ENCODE results near the gene PI16. TPM values are rescaled to one million over a fixed set of nuclear protein-coding genes. Genes with fewer than 3 reads are reported as not detected.
A peak's percentile ranks its signal among the peaks of the same experiment; 100 is the strongest.

PI16 gene, protein sequence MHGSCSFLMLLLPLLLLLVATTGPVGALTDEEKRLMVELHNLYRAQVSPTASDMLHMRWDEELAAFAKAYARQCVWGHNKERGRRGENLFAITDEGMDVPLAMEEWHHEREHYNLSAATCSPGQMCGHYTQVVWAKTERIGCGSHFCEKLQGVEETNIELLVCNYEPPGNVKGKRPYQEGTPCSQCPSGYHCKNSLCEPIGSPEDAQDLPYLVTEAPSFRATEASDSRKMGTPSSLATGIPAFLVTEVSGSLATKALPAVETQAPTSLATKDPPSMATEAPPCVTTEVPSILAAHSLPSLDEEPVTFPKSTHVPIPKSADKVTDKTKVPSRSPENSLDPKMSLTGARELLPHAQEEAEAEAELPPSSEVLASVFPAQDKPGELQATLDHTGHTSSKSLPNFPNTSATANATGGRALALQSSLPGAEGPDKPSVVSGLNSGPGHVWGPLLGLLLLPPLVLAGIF
- 1 to 10 TPM; 1.2 to 7.5 (median 1.6) TPM for total RNA-seq
- 10 to 100 TPM in 1 of 2 donors, 1 to 10 TPM in 1; 2.4 to 10.6 TPM for polyA plus RNA-seq
- 3.6 reads per million, percentile 19 among the genes with 10 or more reads in this experiment for total RNA-seq

DNA sequence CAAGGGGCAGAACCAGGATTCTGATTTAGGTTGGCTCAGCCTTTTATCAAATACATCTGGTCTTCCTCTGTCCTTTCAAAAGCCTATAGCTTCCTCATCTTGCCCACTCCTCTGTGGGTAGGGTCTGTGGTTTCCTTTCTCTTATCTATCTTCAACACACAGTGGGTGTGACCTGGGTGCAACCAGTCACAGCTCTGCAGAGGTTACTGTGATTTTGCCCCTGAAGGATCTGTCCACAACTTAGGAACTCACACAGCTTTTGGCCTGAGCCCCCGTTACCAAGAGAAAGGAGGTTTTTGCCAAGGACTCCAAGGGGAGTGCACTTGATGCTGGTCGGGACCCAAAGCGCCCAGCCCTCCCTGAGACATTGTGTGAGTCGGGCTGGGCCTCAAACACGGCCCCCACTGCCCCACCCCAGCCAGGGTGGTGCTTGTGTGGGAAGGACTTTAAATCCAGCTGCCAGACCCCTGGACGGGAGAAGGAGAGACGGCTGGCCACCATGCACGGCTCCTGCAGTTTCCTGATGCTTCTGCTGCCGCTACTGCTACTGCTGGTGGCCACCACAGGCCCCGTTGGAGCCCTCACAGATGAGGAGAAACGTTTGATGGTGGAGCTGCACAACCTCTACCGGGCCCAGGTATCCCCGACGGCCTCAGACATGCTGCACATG lies at the start of gene PI16:
PI16 (plus strand) TSS at position 477 of the 670 bp plus-strand sequence; CDS start at position 500, 23 bp downstream.
- no peak for DNase-seq
- H3K27ac ChIP-seq (ENCODE audit: low read depth, low read length), result peak within 1 kb of the TSS; percentile 55

DNA sequence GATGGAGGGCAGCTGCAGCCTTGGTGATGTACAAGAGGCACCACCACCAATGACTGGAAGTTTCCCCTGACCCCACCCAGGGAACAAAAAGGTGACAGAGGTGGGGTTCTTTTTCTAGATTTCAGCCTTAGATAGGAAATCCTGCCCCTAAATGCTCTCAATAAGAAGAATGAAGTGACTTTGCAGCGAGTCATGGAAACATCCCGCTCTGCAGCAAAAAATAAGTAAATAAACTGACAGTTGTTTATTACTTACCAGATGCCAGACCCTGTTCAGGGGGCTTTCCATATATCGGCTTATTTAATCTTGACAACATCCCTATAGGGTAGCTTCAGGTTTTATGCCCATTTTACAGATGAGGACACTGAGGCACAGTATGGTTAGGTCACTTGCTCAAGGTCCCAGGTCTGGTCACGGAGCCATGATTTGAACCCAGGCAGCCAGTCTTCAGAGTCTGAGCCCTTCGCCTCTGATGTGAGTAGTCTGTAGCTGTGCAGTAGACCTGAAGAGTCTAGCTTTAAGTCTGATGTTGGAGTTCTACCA lies 49.6 kb upstream of the PI16 start:
- H3K4me1 ChIP-seq (ENCODE audit: control insufficient read depth in 2 of 2, insufficient read depth in 2 of 2, low read length in 2 of 2), result no peaks in the 10 kb centered on the region
- no peaks in the 10 kb centered on the region for H3K9me3 ChIP-seq (ENCODE audit: control insufficient read depth in 2 of 3, low read length in 3 of 3)
- no peaks in the 10 kb centered on the region for H3K9me3 Mint-ChIP-seq
- H3K27me3 ChIP-seq (ENCODE audit: control insufficient read depth in 2 of 2, insufficient read depth in 2 of 2, low read length in 2 of 2), result no peaks in the 10 kb centered on the region
- CTCF ChIA-PET, result no interaction called here
- no peak overlapping the region for H3K4me3 Mint-ChIP-seq
- H3K36me3 Mint-ChIP-seq, result peaks cover 13 to 50% (median 35%) of the 10 kb centered on the region in 5 donors
- intact Hi-C loops (cut with micrococcal nuclease), result no loop called here
- peaks cover 12 to 37% (median 28%) of the 10 kb centered on the region in 7 donors for H3K4me1 Mint-ChIP-seq
- ATAC-seq, result no peak
- H3K27ac ChIP-seq (ENCODE audit: low read depth, low read length), result no peak overlapping the region
- H3K36me3 ChIP-seq (ENCODE audit: control insufficient read depth in 2 of 3, insufficient read depth in 3 of 3, low read length in 3 of 3), result peaks cover 9 to 53% (median 16%) of the 10 kb centered on the region in 3 experiments
- peak overlapping the region in 2 of 9 donors; percentile 14 to 19 for H3K27ac Mint-ChIP-seq
- DNase-seq, result no peak
- no peak overlapping the region for H3K4me3 ChIP-seq (ENCODE audit: low read length)
- H3K27me3 Mint-ChIP-seq, result no peaks in the 10 kb centered on the region
- POLR2A ChIA-PET, result interaction anchor here (1.3 kb wide), 1 partner anchor 7 kb away, joined by 3 read pairs; no protein-coding TSS in a partner anchor

More for the DNA sequence above, at the start of gene PI16:
- peaks cover 23 to 35% of the 10 kb centered on the region in 2 donors for H3K4me1 ChIP-seq (ENCODE audit: control insufficient read depth in 2 of 2, insufficient read depth in 2 of 2, low read length in 2 of 2)
- POLR2A ChIA-PET, result interaction anchor here (0.8 to 1.7 kb wide), 2 partner anchors 31 to 69 kb away, joined by 4 to 6 read pairs; partner anchors contain the start of genes C6orf89 and MTCH1
- H3K4me3 Mint-ChIP-seq, result peak within 1 kb of the TSS; percentile 43 to 90 (median 80)
- H3K9me3 Mint-ChIP-seq, result no peaks in the 10 kb centered on the region
- peak within 1 kb of the TSS; percentile 16 to 91 (median 61) for H3K27ac Mint-ChIP-seq
- peaks cover 0 to 10% (median 4%) of the 10 kb centered on the region in 5 donors for H3K27me3 Mint-ChIP-seq
- peaks cover 32 to 56% (median 43%) of the 10 kb centered on the region in 7 donors for H3K4me1 Mint-ChIP-seq
- intact Hi-C loops (cut with micrococcal nuclease), result loop anchor here in 1 of 2 donors (5.0 kb wide), 1 partner anchor 42 kb away; no protein-coding TSS in a partner anchor
- no peaks in the 10 kb centered on the region for H3K9me3 ChIP-seq (ENCODE audit: control insufficient read depth in 2 of 3, low read length in 3 of 3)
- ATAC-seq, result peak; percentile 76
- H3K36me3 Mint-ChIP-seq, result no peaks in the 10 kb centered on the region
- CTCF ChIA-PET, result no interaction called here
- peak within 1 kb of the TSS; percentile 12 for H3K4me3 ChIP-seq (ENCODE audit: low read length)
- H3K36me3 ChIP-seq (ENCODE audit: control insufficient read depth in 2 of 3, insufficient read depth in 3 of 3, low read length in 3 of 3), result no peaks in the 10 kb centered on the region
- H3K27me3 ChIP-seq (ENCODE audit: control insufficient read depth in 2 of 2, insufficient read depth in 2 of 2, low read length in 2 of 2), result no peaks in the 10 kb centered on the region

DNA sequence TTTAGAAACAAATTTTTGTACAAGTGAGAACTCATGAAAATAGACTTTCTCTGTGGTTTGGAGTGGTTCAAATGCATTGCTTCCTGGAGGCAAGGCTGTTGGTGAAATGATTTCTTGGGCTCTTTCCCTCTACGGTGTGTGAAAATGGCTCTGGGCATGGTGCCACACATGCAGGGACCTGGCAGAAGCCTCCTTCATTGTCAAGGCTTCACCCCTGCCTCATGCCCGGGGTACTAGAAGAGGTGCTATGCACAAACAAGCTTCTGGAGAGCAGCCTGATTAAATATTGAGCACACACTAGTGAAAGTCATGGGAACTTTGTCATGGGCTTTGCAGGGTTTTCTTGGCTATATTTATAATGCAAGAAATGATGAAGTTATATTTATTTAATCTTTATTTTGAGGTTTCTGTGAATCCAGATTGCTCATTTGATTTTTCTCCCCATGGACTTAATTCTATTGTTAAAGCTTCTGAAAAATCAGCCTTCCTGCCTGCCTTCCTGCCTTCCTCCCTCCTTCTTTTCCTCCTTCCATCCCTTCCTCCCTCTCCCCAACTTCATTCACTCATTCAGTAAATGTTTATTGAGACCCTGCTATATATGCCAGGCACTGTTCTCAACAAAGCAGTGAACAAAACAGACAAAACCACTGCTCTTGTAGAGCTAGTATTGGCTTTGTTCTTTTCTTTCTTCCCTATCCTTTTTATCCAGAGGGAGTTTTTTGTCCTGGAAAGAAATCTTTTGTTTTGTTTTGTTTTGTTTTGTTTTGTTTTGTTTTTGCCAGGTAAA lies 47.8 kb upstream of the PI16 start:
- POLR2A ChIA-PET, result interaction anchor here (0.5 to 1.0 kb wide), 2 partner anchors 28 to 1068 kb away, joined by 3 to 5 read pairs; no protein-coding TSS in a partner anchor
- H3K4me1 ChIP-seq (ENCODE audit: control insufficient read depth in 2 of 2, insufficient read depth in 2 of 2, low read length in 2 of 2), result peaks cover 3% of the 10 kb centered on the region in 2 donors
- Mint-ChIP-seq H3K27ac (peak overlapping the region in 6 of 9 donors; percentile 1 to 80 (median 26)), H3K4me3 (no peak overlapping the region), H3K9me3 (no peaks in the 10 kb centered on the region), H3K36me3 (peaks cover 13 to 46% (median 35%) of the 10 kb centered on the region in 5 donors), H3K27me3 (no peaks in the 10 kb centered on the region), H3K4me1 (peaks cover 13 to 48% (median 31%) of the 10 kb centered on the region in 7 donors)
- ATAC-seq (no peak), DNase-seq (no peak)
- no peak overlapping the region for H3K4me3 ChIP-seq (ENCODE audit: low read length)
- CTCF ChIA-PET, result interaction anchor here (1.1 kb wide), 1 partner anchor 303 kb away, joined by 3 read pairs; no protein-coding TSS in a partner anchor
- H3K27ac ChIP-seq (ENCODE audit: low read depth, low read length), result no peak overlapping the region
- H3K27me3 ChIP-seq (ENCODE audit: control insufficient read depth in 2 of 2, insufficient read depth in 2 of 2, low read length in 2 of 2), result no peaks in the 10 kb centered on the region
- no peaks in the 10 kb centered on the region for H3K9me3 ChIP-seq (ENCODE audit: control insufficient read depth in 2 of 3, low read length in 3 of 3)
- peaks cover 9 to 48% (median 16%) of the 10 kb centered on the region in 3 experiments for H3K36me3 ChIP-seq (ENCODE audit: control insufficient read depth in 2 of 3, insufficient read depth in 3 of 3, low read length in 3 of 3)
- intact Hi-C loops (cut with micrococcal nuclease), result no loop called here

DNA sequence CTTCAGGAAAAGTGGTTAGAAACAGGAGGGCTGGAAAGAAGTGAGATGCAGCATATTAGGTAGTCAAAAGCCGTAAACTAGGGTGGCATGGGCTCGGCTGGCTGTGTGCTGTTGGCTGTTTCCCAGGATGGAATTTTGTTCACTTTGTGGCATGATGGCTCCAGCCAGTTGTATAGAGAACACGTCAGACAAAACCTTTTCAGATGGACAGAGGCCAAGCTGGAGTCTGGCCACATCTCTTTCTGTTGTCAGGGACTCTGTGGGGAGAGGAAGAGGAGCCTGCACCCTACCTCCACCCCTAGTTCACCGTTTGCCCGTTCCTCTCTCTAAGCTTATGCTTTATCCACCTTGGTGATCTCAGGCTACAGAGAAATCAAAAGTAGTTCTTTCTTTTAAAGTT lies 46.8 kb upstream of the PI16 start:
- peaks cover 19 to 59% (median 42%) of the 10 kb centered on the region in 7 donors for H3K4me1 Mint-ChIP-seq
- Histone ChIP-seq H3K27ac (ENCODE audit: low read depth, low read length) (no peak overlapping the region), H3K4me3 (ENCODE audit: low read length) (no peak overlapping the region), H3K27me3 (ENCODE audit: control insufficient read depth in 2 of 2, insufficient read depth in 2 of 2, low read length in 2 of 2) (no peaks in the 10 kb centered on the region), H3K4me1 (ENCODE audit: control insufficient read depth in 2 of 2, insufficient read depth in 2 of 2, low read length in 2 of 2) (peaks cover 13% of the 10 kb centered on the region in 2 donors), H3K36me3 (ENCODE audit: control insufficient read depth in 2 of 3, insufficient read depth in 3 of 3, low read length in 3 of 3) (peaks cover 0 to 37% (median 7%) of the 10 kb centered on the region in 3 experiments), H3K9me3 (ENCODE audit: control insufficient read depth in 2 of 3, low read length in 3 of 3) (no peaks in the 10 kb centered on the region)
- no peak overlapping the region for H3K4me3 Mint-ChIP-seq
- no peak for DNase-seq
- no peaks in the 10 kb centered on the region for H3K9me3 Mint-ChIP-seq
- POLR2A ChIA-PET, result interaction anchor here (1.0 kb wide), 1 partner anchor 29 kb away, joined by 5 read pairs; no protein-coding TSS in a partner anchor
- intact Hi-C loops (cut with micrococcal nuclease), result no loop called here
- CTCF ChIA-PET, result interaction anchor here (1.4 kb wide), 1 partner anchor 23 kb away, joined by 3 read pairs; no protein-coding TSS in a partner anchor
- no peak for ATAC-seq
- H3K36me3 Mint-ChIP-seq, result peaks cover 11 to 36% (median 30%) of the 10 kb centered on the region in 5 donors
- H3K27ac Mint-ChIP-seq, result peak overlapping the region in 3 of 9 donors; percentile 17 to 66 (median 61)
- no peaks in the 10 kb centered on the region for H3K27me3 Mint-ChIP-seq

DNA sequence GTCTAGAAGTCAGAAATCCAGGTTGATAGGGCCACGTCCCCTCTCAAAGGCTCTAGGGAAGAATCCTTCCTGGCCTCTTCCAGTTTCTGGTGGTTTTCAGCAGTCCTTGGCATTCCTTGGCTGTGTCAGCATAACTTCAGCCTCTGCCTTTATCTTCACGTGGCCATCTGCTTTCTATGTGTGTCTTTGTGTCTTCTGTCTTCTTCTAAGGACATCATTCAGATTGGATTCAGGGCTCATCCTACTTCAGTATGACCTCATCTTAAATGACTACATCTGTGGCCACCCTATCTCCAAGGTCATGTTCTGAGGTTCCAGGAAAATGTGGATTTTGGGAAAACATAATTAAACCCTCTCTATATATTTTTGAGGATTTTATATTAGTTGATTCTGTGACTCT lies 45.8 kb upstream of the PI16 start:
- no peak for ATAC-seq
- H3K27ac Mint-ChIP-seq, result peak overlapping the region in 6 of 9 donors; percentile 8 to 83 (median 42)
- ChIA-PET POLR2A (no interaction called here), CTCF (interaction anchor here (1.4 kb wide), 1 partner anchor 24 kb away, joined by 3 read pairs; no protein-coding TSS in a partner anchor)
- H3K9me3 Mint-ChIP-seq, result no peaks in the 10 kb centered on the region
- H3K27me3 ChIP-seq (ENCODE audit: control insufficient read depth in 2 of 2, insufficient read depth in 2 of 2, low read length in 2 of 2), result no peaks in the 10 kb centered on the region
- H3K36me3 Mint-ChIP-seq, result peaks cover 9 to 34% (median 27%) of the 10 kb centered on the region in 5 donors
- peaks cover 22 to 23% of the 10 kb centered on the region in 2 donors for H3K4me1 ChIP-seq (ENCODE audit: control insufficient read depth in 2 of 2, insufficient read depth in 2 of 2, low read length in 2 of 2)
- H3K4me3 ChIP-seq (ENCODE audit: low read length), result no peak overlapping the region
- DNase-seq, result no peak
- peaks cover 0 to 29% (median 5%) of the 10 kb centered on the region in 3 experiments for H3K36me3 ChIP-seq (ENCODE audit: control insufficient read depth in 2 of 3, insufficient read depth in 3 of 3, low read length in 3 of 3)
- no peak overlapping the region for H3K4me3 Mint-ChIP-seq
- H3K9me3 ChIP-seq (ENCODE audit: control insufficient read depth in 2 of 3, low read length in 3 of 3), result no peaks in the 10 kb centered on the region
- no peaks in the 10 kb centered on the region for H3K27me3 Mint-ChIP-seq
- intact Hi-C loops (cut with micrococcal nuclease), result no loop called here
- peaks cover 23 to 68% (median 49%) of the 10 kb centered on the region in 7 donors for H3K4me1 Mint-ChIP-seq
- H3K27ac ChIP-seq (ENCODE audit: low read depth, low read length), result no peak overlapping the region

Measured in naive thymus-derived CD4-positive, alpha-beta T cell (primary cell).